ENCODE data around the gene PPP6R2.

PPP6R2 gene

GRCh38 chr22:50305393-50305922 is 37.7 kb upstream of the PPP6R2 start:
- ChIA-PET CTCF (interaction anchor here (1.1 to 2.5 kb wide), 8 partner anchors 9 to 42 kb away, joined by 3 to 18 read pairs (median 4); partner anchors contain the start of gene DENND6B), POLR2A (interaction anchor here (1.0 to 4.7 kb wide), 13 partner anchors 8 to 203 kb away, joined by 3 to 37 read pairs (median 5); partner anchors contain the start of genes DENND6B, HDAC10, MAPK12 and NCAPH2)
- Histone ChIP-seq H3K9me3 (ENCODE audit: control insufficient read depth, insufficient read depth, low read depth, low read length) (no peaks in the 10 kb centered on the region), H3K27ac (ENCODE audit: extremely low read depth, low read depth, low read length) (peak overlapping the region; percentile 98), H3K4me1 (ENCODE audit: control insufficient read depth, insufficient read depth, low read length) (peaks cover 21% of the 10 kb centered on the region), H3K36me3 (ENCODE audit: control insufficient read depth in 2 of 2, insufficient read depth in 1 of 2, low read length in 2 of 2) (peaks cover 0 to 38% of the 10 kb centered on the region in 2 experiments; a peak in 1 of 3 replicates), H3K4me3 (ENCODE audit: low read depth, low read length) (peak overlapping the region; percentile 89)
- TF ChIP-seq KLF17 (tag by site-specific recombination; IDR thresholded peaks at IDR 0.05) (peak; percentile 87), ZNF223 (tag by site-specific recombination; IDR thresholded peaks at IDR 0.05) (peak; percentile 61; the same call in 1 of the 2 replicates), ZNF37A (tag by site-specific recombination; IDR thresholded peaks at IDR 0.05) (no peak)

- Histone ChIP-seq H3K27ac (ENCODE audit: extremely low read depth, low read depth, low read length) (peak overlapping the region; percentile 98), H3K4me1 (ENCODE audit: control insufficient read depth, insufficient read depth, low read length) (peaks cover 21% of the 10 kb centered on the region), H3K36me3 (ENCODE audit: control insufficient read depth in 2 of 2, insufficient read depth in 1 of 2, low read length in 2 of 2) (peaks cover 0 to 32% of the 10 kb centered on the region in 2 experiments; a peak in 1 of 3 replicates), H3K9me3 (ENCODE audit: control insufficient read depth, insufficient read depth, low read depth, low read length) (no peaks in the 10 kb centered on the region), H3K4me3 (ENCODE audit: low read depth, low read length) (peak overlapping the region; percentile 89)
- CTCF ChIA-PET = interaction anchor here (0.9 to 2.5 kb wide), 10 partner anchors 9 to 66 kb away, joined by 3 to 18 read pairs (median 4); partner anchors contain the start of gene DENND6B
- POLR2A ChIA-PET = interaction anchor here (0.6 to 4.7 kb wide), 16 partner anchors 9 to 253 kb away, joined by 3 to 37 read pairs (median 6); partner anchors contain the start of genes DENND6B, HDAC10, MAPK12 and TUBGCP6
- TF ChIP-seq ZNF548 (tag by site-specific recombination; IDR thresholded peaks at IDR 0.05) (no peak), BCL6B (tag by site-specific recombination; IDR thresholded peaks at IDR 0.05) (no peak), ZNF660 (tag by site-specific recombination; IDR thresholded peaks at IDR 0.05) (peak; percentile 83; the same call in 1 of the 2 replicates), ZNF157 (tag by site-specific recombination; IDR thresholded peaks at IDR 0.05) (no peak), ZNF148 (tag by site-specific recombination; IDR thresholded peaks at IDR 0.05; ENCODE audit: borderline replicate concordance) (no peak), ZNF785 (tag by site-specific recombination; IDR thresholded peaks at IDR 0.05) (no peak), ZNF501 (tag by site-specific recombination; IDR thresholded peaks at IDR 0.05) (no peak), ZNF768 (tag by site-specific recombination; IDR thresholded peaks at IDR 0.05) (no peak), ZFP3 (tag by site-specific recombination; IDR thresholded peaks at IDR 0.05; ENCODE audit: low read depth) (no peak), ZNF280C (tag by site-specific recombination; IDR thresholded peaks at IDR 0.05) (no peak), ZBTB11 (tag by site-specific recombination; conservative IDR thresholded peaks at IDR 0.05; ENCODE audit: low read depth) (peak; percentile 61), ZNF341 (tag by site-specific recombination; IDR thresholded peaks at IDR 0.05; ENCODE audit: low read depth) (peak; percentile 53), PATZ1 (tag by site-specific recombination; IDR thresholded peaks at IDR 0.05) (peak; percentile 84), ZNF488 (tag by site-specific recombination; IDR thresholded peaks at IDR 0.05) (no peak), ZNF677 (tag by site-specific recombination; IDR thresholded peaks at IDR 0.05) (no peak)
Observed at GRCh38 chr22:50305923-50306566, 37.1 kb upstream of the PPP6R2 start.
